K562 (cell line): ENCODE results near the gene HMGN2. TPM values are rescaled to one million over a fixed set of nuclear protein-coding genes. Genes with fewer than 3 reads are reported as not detected.

ENCODE experiments used
- ATAC-seq: fragments of 200-7000 bp; cut with Tn5 transposase; 3 replicates; pipeline ENCODE4 v1.9.1; 2020; ENCODE audit warnings: moderate library complexity
- BruUV-seq: library from RNA; stranded (reverse); fragments of 400-500 nt; replicated peaks from 2 replicates; lab custom pipeline; 2021; lab: Mats Ljungman, UMichigan
- CTCF ChIA-PET: fragments of 300-600 bp; formaldehyde crosslinking; extraction: SDS; loops from one replicate; lab custom pipeline; 2021; ENCODE audit warnings: low intra/inter-chr PET ratio; lab: Yijun Ruan, JAX
- POLR2A ChIA-PET: fragments of 300-600, 350-650 bp; sonication (Branson Sonifier 250); formaldehyde crosslinking; extraction: SDS; loops from one replicate; lab custom pipeline; 2021; ENCODE audit warnings: antibody characterized with exemption, inconsistent platforms; lab: Yijun Ruan, JAX
- DNase-seq, 4 experiments: peaks; one replicate each; pipeline versions ENCODE4 v3.0.0 to v3.0.0-alpha.2; 2011 to 2018; ENCODE audit warnings: low spot score in 3 of 4, mixed read lengths in 3 of 4; ENCODE audit errors: extremely low read depth in 1 of 4
- FAIRE-seq: peaks from 2 replicates; lab custom pipeline; 2011; peaks lifted over from hg19 to GRCh38; lab: Jason Lieb, UNC
- H2AFZ ChIP-seq: 2 replicates; pipeline ENCODE4 v1.6.0; 2011; ENCODE audit warnings: low read depth, low read length, control low read depth, inconsistent platforms
- H3K27ac ChIP-seq: fragments of 200-600 bp; 3 replicates; pipeline ENCODE4 v1.8.0; 2011; ENCODE audit warnings: low read depth, mild to moderate bottlenecking, control low read depth, inconsistent platforms, low read length, moderate library complexity, mixed read lengths; ENCODE audit errors: extremely low read depth
- H3K27me3 ChIP-seq, 2 experiments: fragments of 300-600 bp in 1 of 2; 2 replicates in 1 of 2; 3 replicates in 1 of 2; pipeline versions ENCODE4 v1.6.0 to v1.8.0; 2011; ENCODE audit warnings: inconsistent platforms in 2 of 2, low read length in 2 of 2, mild to moderate bottlenecking in 1 of 2, mixed read lengths in 1 of 2, moderate library complexity in 1 of 2; ENCODE audit not compliant: control insufficient read depth in 2 of 2, insufficient read depth in 2 of 2
- H3K36me3 ChIP-seq: fragments of 300-600 bp; 3 replicates; pipeline ENCODE4 v1.8.0; 2011; ENCODE audit warnings: mild to moderate bottlenecking, low read length, inconsistent platforms; ENCODE audit not compliant: control insufficient read depth, insufficient read depth
- H3K4me1 ChIP-seq, 2 experiments: fragments of 200-600 bp in 1 of 2; replicated peaks in 1 of 2; 2 replicates in 1 of 2; 3 replicates in 1 of 2; pipeline versions ENCODE4 v1.5.1 to v1.8.0; 2011; ENCODE audit warnings: inconsistent platforms in 2 of 2, low read length in 2 of 2, mild to moderate bottlenecking in 1 of 2, mixed read lengths in 1 of 2, moderate library complexity in 1 of 2; ENCODE audit not compliant: control insufficient read depth in 2 of 2, insufficient read depth in 2 of 2
- H3K4me2 ChIP-seq: 2 replicates; pipeline ENCODE4 v1.6.1; 2011; ENCODE audit warnings: low read length, control low read depth, inconsistent platforms, mixed read lengths; ENCODE audit not compliant: insufficient read depth
- H3K4me3 ChIP-seq: fragments of 200-600 bp; sonication (generic), shearing (Covaris generic); 2 replicates; pipeline ENCODE4 v1.5.1; 2016; ENCODE audit warnings: control low read depth, inconsistent platforms
- H3K79me2 ChIP-seq: fragments of 200-600 bp; 3 replicates; pipeline ENCODE4 v1.8.0; 2011; ENCODE audit warnings: low read length, inconsistent platforms; ENCODE audit not compliant: control insufficient read depth, insufficient read depth
- H3K9ac ChIP-seq, 2 experiments: 2 replicates each; pipeline versions ENCODE4 v1.6.0 to v1.6.1; 2011; ENCODE audit warnings: low read depth in 2 of 2, low read length in 2 of 2, control low read depth in 1 of 2, inconsistent platforms in 1 of 2, mild to moderate bottlenecking in 1 of 2, mixed read lengths in 1 of 2; ENCODE audit not compliant: insufficient read depth in 1 of 2
- H3K9me1 ChIP-seq: one replicate; pipeline ENCODE4 v1.6.0; 2011; ENCODE audit warnings: inconsistent platforms, mild to moderate bottlenecking, low read length, moderate library complexity; ENCODE audit not compliant: control insufficient read depth, insufficient read depth
- H3K9me3 ChIP-seq: replicated peaks from 2 replicates; pipeline ENCODE4 v1.5.1; 2011; ENCODE audit warnings: low read depth, low read length, inconsistent platforms; ENCODE audit not compliant: control insufficient read depth, insufficient read depth
- H4K20me1 ChIP-seq: replicated peaks from 2 replicates; pipeline ENCODE4 v1.6.1; 2011; ENCODE audit warnings: low read length, inconsistent platforms, mixed read lengths; ENCODE audit not compliant: control insufficient read depth, insufficient read depth
- BCOR ChIP-seq: fragments of 450-650 bp; IDR thresholded peaks from 2 replicates; pipeline ENCODE4 v1.6.1; 2016
- ETV6 ChIP-seq, 3 experiments: fragments of 150-350 bp in 1 of 3; sonication (generic) in 1 of 3; formaldehyde crosslinking in 1 of 3; IDR thresholded peaks; 2 replicates each; pipeline versions ENCODE4 v1.6.1 to v1.8.0; 2014 to 2022; ENCODE audit warnings: borderline replicate concordance in 2 of 3, low read depth in 2 of 3, antibody characterized with exemption in 1 of 3, low read length in 1 of 3, mild to moderate bottlenecking in 1 of 3, missing genetic modification reagents in 1 of 3
- FOXM1 ChIP-seq, 2 experiments: fragments of 450-650 bp in 1 of 2; sonication (generic) in 1 of 2; formaldehyde crosslinking in 1 of 2; IDR thresholded peaks; 2 replicates each; pipeline versions ENCODE4 v1.6.1 to v1.9.0; 2017 to 2022; ENCODE audit warnings: low read depth in 2 of 2, mild to moderate bottlenecking in 2 of 2, missing genetic modification reagents in 1 of 2, moderate library complexity in 1 of 2
- GTF2E2 ChIP-seq: fragments of 200-800 bp; sonication (Bioruptor generic); IDR thresholded peaks from 2 replicates; pipeline ENCODE4 v1.6.1; 2016; ENCODE audit warnings: missing genetic modification characterization, missing compliant biosample characterization
- KLF1 ChIP-seq: fragments of 450-650 bp; IDR thresholded peaks from 2 replicates; pipeline ENCODE4 v1.6.1; 2016; ENCODE audit warnings: missing genetic modification characterization, missing compliant biosample characterization
- LARP7 ChIP-seq: fragments of 450-650 bp; IDR thresholded peaks from 2 replicates; pipeline ENCODE4 v1.6.1; 2016
- PHB ChIP-seq: fragments of 250-450 bp; sonication (Bioruptor Pico); IDR thresholded peaks from 2 replicates; pipeline ENCODE4 v1.5.0; 2021
- POLR2AphosphoS2 ChIP-seq: IDR thresholded peaks from 2 replicates; pipeline ENCODE4 v1.6.1; 2012; ENCODE audit warnings: low read length, improper control_type of control experiment
- RBM39 ChIP-seq: fragments of 200-400 bp; formaldehyde crosslinking; optimal IDR thresholded peaks from 2 replicates; pipeline ENCODE3; 2018; ENCODE audit warnings: low read depth, low read length
- TBP ChIP-seq: optimal IDR thresholded peaks from 2 replicates; pipeline ENCODE3; 2011; ENCODE audit warnings: low read depth, low read length, improper control_type of control experiment
- ZC3H4 ChIP-seq: sonication (generic); formaldehyde crosslinking; IDR thresholded peaks from 2 replicates; pipeline ENCODE4 v1.9.0; 2021; ENCODE audit warnings: missing genetic modification reagents, borderline replicate concordance
- ZNF165 ChIP-seq: fragments of 250-450 bp; sonication (Bioruptor Pico); IDR thresholded peaks from 2 replicates; pipeline ENCODE4 v1.4.0; 2020; ENCODE audit warnings: borderline replicate concordance
- ZNF217 ChIP-seq: sonication (generic); formaldehyde crosslinking; IDR thresholded peaks from 2 replicates; pipeline ENCODE4 v1.8.0; 2022; ENCODE audit warnings: mild to moderate bottlenecking, missing genetic modification reagents
- WGBS: fragments of 100-300 bp; shearing (Covaris generic); methylation state at CpG from one replicate; pipeline ENCODE4 v1.1.6; 2016; ENCODE audit warnings: low coverage, mixed read lengths; ENCODE audit not compliant: insufficient coverage; ENCODE audit errors: missing lambda C conversion rate; 5-methylcytosine and 5-hydroxymethylcytosine counted together
- in situ Hi-C: fragments of 300-500 bp; cut with MboI; formaldehyde crosslinking; loops from 4 replicates; pipeline ENCODE4 v1.15.0; 2018; ENCODE audit warnings: inconsistent platforms, mixed read lengths
- intact Hi-C: fragments of 100-400 bp; cut with micrococcal nuclease; formaldehyde crosslinking; loops from 2 replicates; pipeline ENCODE4 v1.14.2; 2022
- polyA plus RNA-seq, 8 experiments: library from polyadenylated mRNA; depleted of rRNA in 4 of 8; stranded (reverse) in 5 of 8; unstranded in 3 of 8; fragments of >200 nt; fragmentation: Nextera tagmentation in 2 of 8; fragmentation: Illumina TruSeq in 1 of 8; extraction: Ambion mirVana in 2 of 8; extraction: Trizol in 1 of 8; gene quantifications; 2 replicates each; pipeline versions ENCODE4 v1.2.1 to v1.2.3, GENCODE V29; 2011 to 2014; ENCODE audit warnings: inconsistent platforms in 1 of 8, missing spikeins in 1 of 8
- total RNA-seq, 7 experiments: library from RNA; depleted of rRNA in 6 of 7; stranded (reverse); fragments of >200 nt in 6 of 7; fragmentation: Illumina TruSeq in 2 of 7; extraction: Trizol in 2 of 7; gene quantifications; 2 replicates each; pipeline versions ENCODE4 v1.2.1 to v1.2.3, GENCODE V29; 2011 to 2021; ENCODE audit warnings: low replicate concordance in 1 of 7
- TF ChIP-seq, protein P1 (sequence below): fragments of 450-650 bp; formaldehyde crosslinking; IDR thresholded peaks from 2 replicates; pipeline ENCODE4 v1.4.0; 2022; ENCODE audit warnings: mild to moderate bottlenecking, moderate library complexity
- TF ChIP-seq, protein P2 (sequence below): sonication (generic); formaldehyde crosslinking; IDR thresholded peaks from 2 replicates; pipeline ENCODE4 v1.8.1; 2023; ENCODE audit warnings: mild to moderate bottlenecking, missing genetic modification reagents
- TF ChIP-seq, protein P3 (sequence below): fragments of 200-800 bp; sonication (Bioruptor generic); IDR thresholded peaks from 2 replicates; pipeline ENCODE4 v1.6.1; 2017; ENCODE audit warnings: missing genetic modification characterization, missing compliant biosample characterization

HMGN2 gene
- total and polyA plus RNA-seq, 9 of the 15 experiments (the other 6 are each of a cell fraction or from before 2014, with no cell fraction given) = 370 to 1,354 (median 965) TPM

DNA sequence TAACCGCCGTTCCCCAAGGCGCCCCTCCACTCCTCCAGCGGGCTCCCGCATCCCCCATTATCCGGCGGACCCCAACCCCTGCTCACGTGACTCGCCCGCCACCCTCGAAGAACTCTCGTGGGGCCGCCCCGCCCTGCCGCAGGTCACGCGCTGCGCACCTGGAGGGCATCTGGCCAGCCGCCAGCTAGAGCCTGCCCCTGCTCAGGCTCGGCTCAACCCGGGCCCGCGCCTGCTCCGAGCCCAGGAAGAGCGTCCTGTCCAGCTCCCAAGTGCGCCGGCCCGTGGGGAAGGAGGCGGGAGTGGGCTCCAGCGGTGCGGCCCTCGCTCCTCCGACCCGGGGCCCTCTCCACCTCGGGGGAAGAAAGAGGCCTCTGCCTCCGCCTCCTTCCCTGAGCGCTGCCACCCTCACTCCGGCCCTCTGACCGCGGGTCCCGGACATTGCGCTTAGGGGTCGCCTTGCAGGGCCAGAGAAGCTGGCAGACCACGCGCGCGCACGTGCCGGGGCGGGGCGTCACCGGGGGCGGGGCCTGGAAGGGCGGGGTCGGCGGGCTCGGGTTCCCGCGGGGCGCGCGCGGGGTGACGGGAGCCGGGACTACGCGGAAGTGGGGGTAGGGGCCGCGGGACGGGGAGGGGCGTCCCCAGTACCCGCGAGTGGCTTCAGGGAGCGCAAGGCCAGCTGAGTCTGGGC, 28.4 kb downstream of the HMGN2 start:
- Histone ChIP-seq H3K9ac (peak overlapping the region; percentile 83 to 98), H3K27me3 (no peaks in the 10 kb centered on the region), H3K9me1 (no peaks in the 10 kb centered on the region), H2AFZ (peak overlapping the region; percentile 88), H3K79me2 (peaks cover 23% of the 10 kb centered on the region), H3K4me1 (peaks cover 13 to 29% of the 10 kb centered on the region in 2 experiments), H4K20me1 (no peaks in the 10 kb centered on the region), H3K4me2 (peak overlapping the region; percentile 86), H3K27ac (peak overlapping the region; percentile 83), H3K9me3 (no peaks in the 10 kb centered on the region), H3K4me3 (peak overlapping the region; percentile 55), H3K36me3 (no peaks in the 10 kb centered on the region)
- intact Hi-C loops = loop anchor here (1.0 to 10.0 kb wide), 6 partner anchors 30 to 289 kb away; partner anchors contain the start of gene ARID1A
- ATAC-seq = peak; percentile 85
- FAIRE-seq = no peak
- BruUV-seq = TSS peak; percentile 79
- CTCF ChIA-PET = interaction anchor here (0.6 to 2.0 kb wide), 4 partner anchors 177 to 494 kb away, joined by 3 to 9 read pairs (median 4); no protein-coding TSS in a partner anchor
- in situ Hi-C loops = no loop called here
- under 1% methylated on average over 37 of the region's 74 CpGs for WGBS
- POLR2A ChIA-PET = interaction anchor here (0.6 to 3.0 kb wide), 31 partner anchors 10 to 400 kb away, joined by 3 to 18 read pairs (median 4); partner anchors contain the start of genes GPATCH3, HMGN2 and RPS6KA1
- DNase-seq = peak; percentile 92 to 97 (median 96)
- TF ChIP-seq ZNF217 (CRISPR knock-in tag) (peak; percentile 31; the same call in 1 of the 2 replicates), GTF2E2 (tag) (peak; percentile 93), FOXM1 (IDR thresholded peaks at IDR 0.05; ENCODE audit: low read depth) (no peak), FOXM1 (CRISPR knock-in tag; IDR thresholded peaks at IDR 0.05; ENCODE audit: low read depth) (peak; percentile 42; the same call in 1 of the 2 replicates), KLF1 (tag) (peak; percentile 37; the same call in 1 of the 2 replicates), ZC3H4 (CRISPR knock-in tag) (peak; percentile 27; the same call in 1 of the 2 replicates), ZNF165 (CRISPR knock-in tag) (no peak), ETV6 (IDR thresholded peaks at IDR 0.05; ENCODE audit: borderline replicate concordance in 1 of 2, low read depth in 2 of 2, low read length in 1 of 2) (0 out of 4 replicates have a peak, but pooled peaks of 1 of the 2 experiments have one; percentile 1), ETV6 (CRISPR knock-in tag; IDR thresholded peaks at IDR 0.05; ENCODE audit: borderline replicate concordance) (peak; percentile 55; the same call in 1 of the 2 replicates), POLR2AphosphoS2 (peak; percentile 56; the same call in 1 of the 2 replicates), RBM39 (no peak), BCOR (peak; percentile 77), TBP (peak; percentile 76), LARP7 (peak; percentile 40; the same call in 1 of the 2 replicates), PHB (CRISPR knock-in tag) (0 out of 2 replicates have a peak, but pooled peaks have one; percentile 72)
- TF ChIP-seq, protein P1, sequence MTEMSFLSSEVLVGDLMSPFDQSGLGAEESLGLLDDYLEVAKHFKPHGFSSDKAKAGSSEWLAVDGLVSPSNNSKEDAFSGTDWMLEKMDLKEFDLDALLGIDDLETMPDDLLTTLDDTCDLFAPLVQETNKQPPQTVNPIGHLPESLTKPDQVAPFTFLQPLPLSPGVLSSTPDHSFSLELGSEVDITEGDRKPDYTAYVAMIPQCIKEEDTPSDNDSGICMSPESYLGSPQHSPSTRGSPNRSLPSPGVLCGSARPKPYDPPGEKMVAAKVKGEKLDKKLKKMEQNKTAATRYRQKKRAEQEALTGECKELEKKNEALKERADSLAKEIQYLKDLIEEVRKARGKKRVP (CRISPR knock-in tag) = no peak
- TF ChIP-seq, protein P2, sequence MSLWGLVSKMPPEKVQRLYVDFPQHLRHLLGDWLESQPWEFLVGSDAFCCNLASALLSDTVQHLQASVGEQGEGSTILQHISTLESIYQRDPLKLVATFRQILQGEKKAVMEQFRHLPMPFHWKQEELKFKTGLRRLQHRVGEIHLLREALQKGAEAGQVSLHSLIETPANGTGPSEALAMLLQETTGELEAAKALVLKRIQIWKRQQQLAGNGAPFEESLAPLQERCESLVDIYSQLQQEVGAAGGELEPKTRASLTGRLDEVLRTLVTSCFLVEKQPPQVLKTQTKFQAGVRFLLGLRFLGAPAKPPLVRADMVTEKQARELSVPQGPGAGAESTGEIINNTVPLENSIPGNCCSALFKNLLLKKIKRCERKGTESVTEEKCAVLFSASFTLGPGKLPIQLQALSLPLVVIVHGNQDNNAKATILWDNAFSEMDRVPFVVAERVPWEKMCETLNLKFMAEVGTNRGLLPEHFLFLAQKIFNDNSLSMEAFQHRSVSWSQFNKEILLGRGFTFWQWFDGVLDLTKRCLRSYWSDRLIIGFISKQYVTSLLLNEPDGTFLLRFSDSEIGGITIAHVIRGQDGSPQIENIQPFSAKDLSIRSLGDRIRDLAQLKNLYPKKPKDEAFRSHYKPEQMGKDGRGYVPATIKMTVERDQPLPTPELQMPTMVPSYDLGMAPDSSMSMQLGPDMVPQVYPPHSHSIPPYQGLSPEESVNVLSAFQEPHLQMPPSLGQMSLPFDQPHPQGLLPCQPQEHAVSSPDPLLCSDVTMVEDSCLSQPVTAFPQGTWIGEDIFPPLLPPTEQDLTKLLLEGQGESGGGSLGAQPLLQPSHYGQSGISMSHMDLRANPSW (CRISPR knock-in tag) = peak; percentile 47; the same call in 1 of the 2 replicates
- TF ChIP-seq, protein P3, sequence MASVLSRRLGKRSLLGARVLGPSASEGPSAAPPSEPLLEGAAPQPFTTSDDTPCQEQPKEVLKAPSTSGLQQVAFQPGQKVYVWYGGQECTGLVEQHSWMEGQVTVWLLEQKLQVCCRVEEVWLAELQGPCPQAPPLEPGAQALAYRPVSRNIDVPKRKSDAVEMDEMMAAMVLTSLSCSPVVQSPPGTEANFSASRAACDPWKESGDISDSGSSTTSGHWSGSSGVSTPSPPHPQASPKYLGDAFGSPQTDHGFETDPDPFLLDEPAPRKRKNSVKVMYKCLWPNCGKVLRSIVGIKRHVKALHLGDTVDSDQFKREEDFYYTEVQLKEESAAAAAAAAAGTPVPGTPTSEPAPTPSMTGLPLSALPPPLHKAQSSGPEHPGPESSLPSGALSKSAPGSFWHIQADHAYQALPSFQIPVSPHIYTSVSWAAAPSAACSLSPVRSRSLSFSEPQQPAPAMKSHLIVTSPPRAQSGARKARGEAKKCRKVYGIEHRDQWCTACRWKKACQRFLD (CRISPR knock-in tag) = peak; percentile 66; the same call in 1 of the 2 replicates
